Measurements from ENCODE around the gene FBXO31.

FBXO31 gene, protein sequence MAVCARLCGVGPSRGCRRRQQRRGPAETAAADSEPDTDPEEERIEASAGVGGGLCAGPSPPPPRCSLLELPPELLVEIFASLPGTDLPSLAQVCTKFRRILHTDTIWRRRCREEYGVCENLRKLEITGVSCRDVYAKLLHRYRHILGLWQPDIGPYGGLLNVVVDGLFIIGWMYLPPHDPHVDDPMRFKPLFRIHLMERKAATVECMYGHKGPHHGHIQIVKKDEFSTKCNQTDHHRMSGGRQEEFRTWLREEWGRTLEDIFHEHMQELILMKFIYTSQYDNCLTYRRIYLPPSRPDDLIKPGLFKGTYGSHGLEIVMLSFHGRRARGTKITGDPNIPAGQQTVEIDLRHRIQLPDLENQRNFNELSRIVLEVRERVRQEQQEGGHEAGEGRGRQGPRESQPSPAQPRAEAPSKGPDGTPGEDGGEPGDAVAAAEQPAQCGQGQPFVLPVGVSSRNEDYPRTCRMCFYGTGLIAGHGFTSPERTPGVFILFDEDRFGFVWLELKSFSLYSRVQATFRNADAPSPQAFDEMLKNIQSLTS

DNA sequence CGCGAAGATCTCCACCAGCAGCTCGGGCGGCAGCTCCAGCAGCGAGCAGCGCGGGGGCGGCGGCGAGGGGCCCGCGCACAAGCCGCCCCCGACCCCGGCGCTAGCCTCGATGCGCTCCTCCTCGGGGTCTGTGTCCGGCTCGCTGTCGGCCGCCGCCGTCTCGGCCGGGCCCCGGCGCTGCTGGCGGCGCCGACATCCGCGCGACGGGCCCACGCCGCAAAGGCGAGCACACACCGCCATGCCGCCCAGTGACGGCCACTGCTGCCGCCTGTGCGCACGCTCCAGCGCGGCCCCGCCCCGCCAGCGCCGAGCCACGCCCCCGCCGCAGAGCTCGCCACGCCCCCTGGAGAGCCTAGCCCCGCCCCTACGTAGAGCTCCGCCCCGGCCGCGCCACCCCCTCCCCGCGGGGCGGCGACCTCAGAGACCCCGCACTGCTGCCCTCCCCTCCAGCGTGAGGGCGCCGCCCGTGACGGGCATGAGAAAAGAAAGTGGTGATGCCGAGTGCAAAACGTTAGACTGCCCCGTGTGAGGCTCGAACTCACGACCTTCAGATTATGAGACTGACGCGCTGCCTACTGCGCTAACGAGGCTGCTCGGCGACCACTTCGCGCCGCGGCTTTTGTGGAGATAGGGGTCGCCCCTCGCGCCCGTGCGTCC is at the start of gene FBXO31:
FBXO31 (minus strand) TSS at position 272 of the 657 bp plus-strand sequence; CDS start at position 240, 32 bp downstream.
- peak; percentile 96 for DNase-seq

DNA sequence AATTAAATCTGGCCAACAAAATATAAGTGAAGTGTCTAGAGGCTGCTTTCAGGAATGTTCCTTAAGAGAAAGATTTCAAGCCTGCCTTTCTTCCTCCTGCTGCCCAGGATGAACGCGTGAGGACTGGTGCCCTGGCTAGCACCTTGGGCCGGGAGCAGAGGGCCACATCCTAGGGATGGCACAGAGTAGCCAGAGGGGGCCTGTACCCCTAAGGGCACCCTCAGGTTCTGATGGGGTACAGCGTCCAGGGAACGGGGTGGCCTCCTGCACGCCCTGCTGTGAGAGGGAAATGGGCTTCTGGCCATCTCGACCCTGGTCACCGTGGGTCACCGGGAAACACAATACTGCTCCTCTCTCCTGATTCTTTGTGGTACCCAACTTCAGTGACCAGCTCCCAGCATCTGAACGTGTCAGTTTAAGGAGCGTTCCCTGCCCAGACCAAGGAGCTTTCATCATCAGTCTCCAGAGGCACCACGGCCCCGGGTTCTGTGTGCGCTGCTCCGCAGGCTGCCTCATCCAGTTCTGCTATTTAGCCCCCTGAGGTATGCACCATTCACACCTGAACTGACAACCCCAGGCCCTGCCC is 48.8 kb upstream of the FBXO31 start:
- DNase-seq = no peak

DNA sequence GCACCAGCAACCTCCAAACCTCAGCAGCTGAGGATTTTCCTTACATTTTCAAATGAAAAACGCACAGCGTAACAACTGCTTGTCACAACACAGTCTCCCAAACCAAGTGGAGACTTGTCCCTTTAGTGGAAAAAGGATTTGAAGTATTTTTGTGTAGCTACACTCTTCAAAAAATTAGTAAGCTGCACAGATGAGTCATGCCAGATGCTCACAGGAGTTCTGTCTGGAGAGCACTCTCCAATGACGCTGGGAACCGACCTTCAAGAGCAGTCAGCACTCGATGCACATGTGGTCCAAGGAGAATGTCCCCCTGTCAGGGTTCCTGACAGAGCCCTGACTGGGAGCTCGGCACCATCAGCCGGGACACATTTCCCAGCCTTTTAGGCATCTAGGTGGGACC is 48.4 kb upstream of the FBXO31 start:
- no peak for DNase-seq

DNA sequence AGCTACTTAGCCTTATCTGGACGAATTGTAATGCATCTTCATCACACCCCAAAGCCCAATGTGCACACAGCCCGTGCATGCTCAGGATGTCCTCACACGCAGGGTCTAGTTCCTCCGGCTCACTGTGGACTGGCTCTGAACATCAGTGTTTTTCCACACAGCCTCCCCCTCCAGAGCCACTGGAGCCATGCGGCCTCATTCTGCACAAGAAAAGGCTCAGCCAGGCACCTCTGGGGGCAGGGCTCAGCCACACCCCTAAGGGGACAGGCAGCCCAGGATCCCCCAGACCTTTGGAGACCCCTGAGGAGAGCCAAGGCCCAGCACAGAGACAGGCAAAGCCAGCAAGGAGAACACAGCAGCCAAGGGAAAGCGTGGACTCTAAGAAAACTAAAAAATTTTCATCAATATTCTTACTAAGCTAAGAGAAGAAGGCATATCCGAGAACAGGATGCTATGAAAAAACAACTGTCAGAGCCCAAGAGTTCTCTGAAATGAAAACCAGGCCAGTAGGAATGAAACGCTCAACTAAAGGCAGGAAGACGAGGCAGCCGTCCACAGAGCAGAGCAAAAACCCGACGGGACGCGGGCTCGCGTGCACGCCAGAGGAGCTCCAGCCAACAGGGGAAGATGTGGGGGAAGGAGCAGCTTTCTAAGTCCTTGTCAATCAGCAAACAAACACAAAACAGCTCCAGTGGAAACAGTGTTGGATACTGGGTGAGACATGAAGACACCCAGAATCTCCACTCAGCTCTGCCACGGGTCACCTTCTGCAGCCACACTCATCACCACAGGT is 43.0 kb upstream of the FBXO31 start:
- no peak for DNase-seq

DNA sequence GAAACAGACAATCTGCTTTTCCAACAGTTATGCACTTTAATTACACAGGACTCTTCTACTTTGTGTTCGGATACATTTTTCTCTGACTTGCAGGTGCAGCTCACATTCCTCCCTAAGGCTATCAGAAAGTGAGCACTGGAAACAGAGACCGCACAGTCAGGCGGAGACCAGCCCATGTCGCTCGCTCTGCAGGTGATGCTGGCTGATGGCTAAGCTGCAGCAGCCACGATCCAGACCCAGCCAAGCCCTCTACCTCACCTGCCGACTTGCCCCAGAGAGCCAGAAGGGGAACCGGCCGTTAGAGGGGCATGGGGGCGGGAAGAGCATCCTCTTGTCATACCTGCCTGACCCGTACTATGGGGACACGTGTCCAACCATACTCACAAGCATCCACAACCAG is 42.4 kb upstream of the FBXO31 start:
- no peak for DNase-seq

DNA sequence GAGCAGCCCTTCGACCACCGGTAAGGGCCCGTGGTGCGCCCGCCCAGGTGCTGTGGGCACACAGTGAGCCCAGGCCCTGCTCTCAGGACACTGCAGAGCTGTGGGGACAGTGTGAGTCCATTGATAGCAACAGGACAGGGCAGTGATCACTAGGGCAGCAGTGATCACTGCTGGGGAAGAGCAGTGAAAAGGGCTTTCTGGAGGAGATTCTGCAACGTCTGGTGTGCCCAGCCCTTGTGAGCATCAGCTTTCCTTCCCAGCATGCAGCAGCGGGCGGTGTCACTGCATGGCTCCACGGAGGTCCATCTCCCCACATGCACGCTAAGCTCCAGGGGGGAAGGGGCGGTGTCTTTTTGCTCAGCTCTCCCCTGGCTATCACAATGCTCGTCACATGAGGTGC is 40.7 kb upstream of the FBXO31 start:
- DNase-seq = no peak

DNA sequence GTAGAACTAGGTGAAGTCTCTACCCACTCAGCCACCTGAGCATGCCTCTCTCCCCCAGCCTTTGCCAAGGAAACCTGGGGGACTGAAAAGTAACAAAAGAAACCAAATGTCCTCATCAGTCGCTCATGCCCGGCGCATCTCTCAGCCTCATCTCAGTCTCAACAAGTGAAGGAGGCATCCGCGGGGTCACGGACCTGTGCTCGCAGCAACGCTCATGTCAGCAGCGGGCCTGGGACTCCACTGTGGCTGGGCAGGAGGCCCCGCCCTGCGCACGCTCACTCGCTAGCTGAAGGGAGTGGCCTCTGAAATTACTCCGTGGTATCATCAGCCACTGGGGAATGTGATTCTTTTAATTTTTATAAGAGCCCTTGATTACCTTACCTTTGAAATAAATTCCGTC is 39.9 kb upstream of the FBXO31 start:
- DNase-seq = no peak

DNA sequence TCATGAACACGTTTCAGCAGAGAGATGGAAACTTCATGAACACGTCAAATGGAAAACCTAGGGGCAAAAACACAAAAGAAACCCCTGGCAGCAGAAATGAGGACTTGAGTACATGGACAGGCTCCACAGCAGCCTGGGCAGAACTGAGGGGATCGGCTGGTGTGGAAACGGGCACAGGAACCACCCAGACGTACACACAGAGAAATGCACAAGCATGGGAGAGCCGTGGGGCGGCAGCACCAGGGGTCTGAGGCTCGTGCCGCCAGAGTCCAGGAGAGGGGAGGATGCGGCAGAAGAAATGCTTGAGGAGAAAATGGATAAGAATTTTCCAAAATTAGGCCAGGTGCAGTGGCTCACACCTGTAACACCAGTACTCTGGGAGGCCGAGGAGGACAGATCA is 38.5 kb upstream of the FBXO31 start:
- DNase-seq = no peak

DNA sequence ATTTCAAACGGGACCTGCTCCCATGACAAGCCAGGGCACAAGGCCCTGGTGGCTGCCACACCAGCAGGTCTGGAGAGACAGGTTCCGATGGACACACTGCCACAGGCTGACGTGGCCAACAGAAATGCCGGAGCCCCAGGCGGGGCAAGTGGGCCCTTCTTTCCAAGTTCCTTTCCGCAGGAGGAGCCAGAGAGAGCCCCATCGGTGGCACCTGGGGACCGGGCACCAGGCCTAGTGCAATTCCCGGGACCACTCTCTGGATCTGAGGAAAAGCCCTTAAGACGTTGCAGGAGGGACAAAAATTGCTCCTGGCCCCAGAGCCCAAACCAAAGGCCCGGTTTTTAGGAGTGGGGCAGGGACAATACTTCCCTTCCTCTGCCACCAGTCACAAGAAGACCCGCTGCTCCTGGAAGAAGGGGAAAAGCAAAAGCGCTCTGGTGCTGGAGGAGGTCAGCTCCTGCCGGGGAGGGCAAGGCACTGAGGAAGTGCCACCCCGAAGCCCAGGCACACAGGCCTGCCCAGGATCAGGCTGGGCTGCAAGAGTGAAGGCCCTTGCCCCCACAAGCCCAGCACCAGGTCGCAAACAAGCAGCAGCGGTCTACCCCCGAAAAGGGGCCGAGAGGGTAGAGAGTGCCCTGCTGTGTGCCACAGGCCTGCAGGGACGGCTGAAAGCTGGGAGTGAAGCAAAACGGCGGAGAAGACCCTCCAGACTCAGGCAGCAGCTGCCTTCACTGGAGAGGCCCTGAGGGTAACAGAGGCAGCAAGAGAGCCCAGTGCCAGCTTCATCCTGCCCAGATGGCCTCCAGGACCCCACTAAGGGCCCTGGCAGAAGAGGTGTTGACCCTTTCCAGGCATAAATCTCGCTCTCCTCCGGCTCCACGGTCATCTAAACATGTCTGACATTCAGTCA is 37.7 kb upstream of the FBXO31 start:
- no peak for DNase-seq

DNA sequence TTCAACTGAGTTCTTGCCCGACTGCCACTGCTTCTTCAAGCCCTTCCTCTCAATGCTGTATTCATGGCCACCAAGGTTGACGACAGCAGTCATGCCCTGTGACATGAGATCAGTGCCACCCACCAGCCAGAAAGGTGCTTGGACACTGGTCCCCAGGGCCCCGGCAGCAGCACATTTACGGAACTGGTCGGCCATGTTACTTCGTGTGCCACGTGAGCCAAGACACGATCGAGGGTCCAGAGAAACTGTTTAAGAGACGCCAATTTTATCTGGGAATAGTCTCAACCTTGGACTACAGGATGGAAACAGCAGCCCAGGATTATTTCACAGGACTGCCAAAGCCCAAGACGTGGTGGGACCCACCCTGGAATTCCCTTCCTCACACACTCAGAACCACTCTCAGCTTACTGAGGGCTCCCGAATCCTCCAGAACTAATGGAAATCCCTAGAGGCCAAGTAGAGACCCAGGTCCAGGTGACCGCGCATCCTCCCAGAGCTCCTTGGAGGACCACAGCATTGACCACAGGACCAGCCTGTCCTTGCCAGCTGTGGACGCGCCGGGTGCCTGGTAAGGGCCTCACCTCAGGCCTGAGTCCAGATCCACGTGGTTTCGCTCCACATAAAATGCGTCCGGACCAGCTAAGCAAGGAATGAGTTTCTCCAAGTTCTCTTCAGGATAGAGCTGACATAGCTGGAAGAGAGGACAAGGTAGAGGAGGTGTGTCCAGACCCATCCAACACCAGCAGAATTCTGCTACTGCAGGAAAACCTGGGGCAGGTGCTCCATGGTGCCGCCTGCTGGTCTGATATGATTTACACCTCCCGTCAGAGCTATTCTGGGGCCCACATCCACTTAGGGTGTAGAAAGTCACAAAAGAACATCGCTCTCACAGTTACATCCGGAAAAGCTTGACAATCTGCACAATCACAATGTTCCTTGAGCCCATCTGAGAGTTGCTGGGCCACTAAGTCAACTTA is 36.7 kb upstream of the FBXO31 start:
- no peak for DNase-seq

DNA sequence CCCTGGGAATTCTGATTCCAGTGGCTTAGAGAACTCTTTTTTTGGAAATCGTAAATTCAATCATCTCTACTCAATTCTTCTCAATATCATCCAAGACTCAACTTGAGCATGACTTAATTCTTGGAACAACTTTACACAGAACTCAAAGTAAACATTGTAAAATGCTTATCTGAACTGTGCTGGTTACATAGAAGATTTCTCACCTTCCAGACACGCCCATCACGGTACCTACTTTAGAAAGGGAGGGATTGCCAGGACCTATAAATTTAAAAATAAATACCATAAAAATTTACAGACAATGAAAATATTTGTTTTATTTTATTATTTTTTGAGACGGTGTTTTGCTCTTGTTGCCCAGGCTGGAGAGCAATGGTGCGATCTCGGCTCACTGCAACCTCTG is 35.1 kb upstream of the FBXO31 start:
- no peak for DNase-seq

DNA sequence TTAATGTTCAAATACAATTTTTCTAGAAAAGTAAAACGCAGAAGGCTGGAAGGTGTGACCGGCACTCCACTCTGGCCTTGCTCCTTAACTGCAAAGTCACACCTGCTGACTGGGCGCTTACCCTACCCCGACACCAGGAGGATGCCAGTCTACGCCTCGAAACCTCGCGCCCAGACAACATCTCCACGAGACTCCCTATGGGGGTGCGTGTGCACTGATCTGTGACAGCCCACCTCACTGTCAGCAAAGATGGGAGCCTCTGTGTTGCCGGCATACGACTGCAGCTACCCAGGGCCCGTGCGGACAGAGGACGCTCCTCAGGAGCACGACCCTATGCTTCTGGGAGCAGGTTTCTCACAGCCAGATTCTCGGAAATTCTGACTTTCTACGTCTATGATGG is 34.6 kb upstream of the FBXO31 start:
- DNase-seq = no peak

DNA sequence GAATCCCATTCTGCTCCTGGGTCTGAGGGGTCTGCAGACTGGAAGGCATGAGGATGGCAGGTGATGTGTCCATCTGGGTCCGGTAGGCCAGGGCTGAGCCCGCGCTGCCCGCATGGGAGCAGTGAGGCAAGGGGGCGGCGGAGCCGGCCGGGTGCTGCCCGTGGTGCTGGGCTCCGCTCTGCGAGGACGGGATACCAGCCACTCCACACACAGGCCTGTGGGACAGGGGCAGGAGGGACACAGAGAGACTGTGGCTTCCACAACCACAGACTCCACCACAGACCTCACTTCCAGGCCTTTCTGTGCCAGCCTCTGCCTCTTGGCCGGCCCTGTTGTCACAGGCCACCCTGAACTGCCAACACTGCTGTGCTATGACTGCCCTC is 33.9 kb upstream of the FBXO31 start:
- no peak for DNase-seq

DNA sequence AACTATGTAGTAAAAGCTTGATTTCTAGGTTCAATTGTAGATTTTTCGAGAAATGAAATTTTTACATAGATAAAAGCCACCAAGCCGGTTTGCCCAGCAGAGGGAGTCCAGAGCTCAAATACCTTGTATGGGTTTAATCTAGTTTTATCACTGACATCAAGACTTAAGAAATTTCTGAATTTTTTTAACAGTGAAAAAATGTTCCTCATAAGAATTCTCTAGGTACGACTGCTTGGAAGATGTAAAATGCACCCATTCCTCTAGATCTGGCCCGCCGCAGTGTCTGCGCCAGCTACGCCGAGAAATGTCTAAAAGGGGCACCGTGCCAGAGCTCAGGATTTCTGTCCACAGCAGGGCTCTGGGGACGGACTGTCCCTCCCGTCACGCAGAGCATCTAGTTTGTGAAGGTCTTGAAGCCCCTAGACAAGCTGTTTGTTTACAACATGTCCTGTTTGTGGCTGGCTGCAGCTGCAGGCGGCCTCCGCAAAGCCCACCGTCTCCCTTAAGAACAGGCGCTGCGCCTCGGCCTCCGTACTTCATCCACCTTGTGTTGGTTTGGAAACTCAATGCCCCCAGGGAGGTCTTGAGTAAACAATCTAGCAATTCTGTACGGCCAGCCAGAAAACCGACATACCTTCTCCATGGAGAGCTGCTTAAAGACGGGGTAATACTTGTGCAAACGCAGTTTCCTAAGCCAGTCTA is 33.4 kb upstream of the FBXO31 start:
- peak; percentile 40 for DNase-seq

DNA sequence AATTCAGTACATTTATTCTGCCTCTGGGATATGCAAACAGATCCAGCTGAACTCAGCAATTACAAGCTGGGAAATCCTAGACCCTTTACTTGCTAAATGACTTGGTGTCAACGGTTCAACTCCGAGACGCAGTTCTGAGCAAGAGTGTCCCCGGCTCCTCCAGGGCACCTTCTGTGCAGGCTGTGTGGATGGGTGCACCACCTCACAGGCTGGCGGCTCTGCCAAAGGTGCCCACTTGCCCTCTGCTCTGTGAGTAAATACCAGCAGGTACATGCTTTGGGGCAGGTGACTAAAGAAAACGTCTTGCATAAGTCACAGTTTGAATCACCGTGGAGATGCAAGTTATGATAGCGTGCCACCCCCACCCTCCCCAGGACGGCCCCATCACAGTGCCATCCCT is 31.9 kb upstream of the FBXO31 start:
- DNase-seq = no peak

DNA sequence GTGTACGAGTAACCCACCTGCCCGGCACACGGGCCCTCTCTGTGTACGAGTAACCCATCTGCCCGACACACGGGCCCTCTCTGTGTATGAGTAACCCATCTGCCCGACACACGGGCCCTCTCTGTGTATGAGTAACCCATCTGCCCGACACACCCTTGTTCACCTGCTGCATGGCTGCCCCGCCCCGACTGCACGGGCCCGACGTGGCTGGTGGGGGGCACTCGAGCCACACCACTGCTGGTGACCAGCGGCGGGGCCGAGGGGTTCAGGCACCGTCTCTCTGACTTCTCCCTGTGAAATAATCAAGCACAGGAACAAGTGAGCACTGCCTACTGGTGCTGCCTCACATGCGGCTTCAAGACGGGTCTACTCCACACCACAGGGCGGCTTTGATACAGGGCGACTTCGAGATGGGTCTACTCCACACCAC is 30.7 kb upstream of the FBXO31 start:
- peak; percentile 70 for DNase-seq

DNA sequence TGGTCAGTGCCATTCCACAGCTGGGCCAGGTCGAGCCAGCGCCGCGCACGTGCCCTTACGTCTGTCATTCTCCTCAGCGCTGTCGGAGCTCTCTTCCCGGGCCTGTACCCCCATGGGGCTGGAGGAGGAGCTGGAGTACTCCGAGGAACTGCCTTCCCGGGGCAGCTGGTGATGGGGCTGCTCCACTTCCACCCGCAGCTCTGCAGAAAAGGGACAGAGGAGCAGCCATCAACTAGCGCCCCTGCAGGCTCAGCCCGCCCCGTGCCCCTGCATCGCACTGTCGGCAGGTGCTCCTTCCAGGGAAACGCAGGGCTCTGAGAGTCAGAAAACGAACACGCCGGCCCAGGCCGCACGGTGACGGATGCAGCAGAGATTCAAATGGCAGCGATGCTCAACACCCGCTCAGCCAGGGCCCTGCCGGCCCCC is 29.4 kb upstream of the FBXO31 start:
- no peak for DNase-seq

DNA sequence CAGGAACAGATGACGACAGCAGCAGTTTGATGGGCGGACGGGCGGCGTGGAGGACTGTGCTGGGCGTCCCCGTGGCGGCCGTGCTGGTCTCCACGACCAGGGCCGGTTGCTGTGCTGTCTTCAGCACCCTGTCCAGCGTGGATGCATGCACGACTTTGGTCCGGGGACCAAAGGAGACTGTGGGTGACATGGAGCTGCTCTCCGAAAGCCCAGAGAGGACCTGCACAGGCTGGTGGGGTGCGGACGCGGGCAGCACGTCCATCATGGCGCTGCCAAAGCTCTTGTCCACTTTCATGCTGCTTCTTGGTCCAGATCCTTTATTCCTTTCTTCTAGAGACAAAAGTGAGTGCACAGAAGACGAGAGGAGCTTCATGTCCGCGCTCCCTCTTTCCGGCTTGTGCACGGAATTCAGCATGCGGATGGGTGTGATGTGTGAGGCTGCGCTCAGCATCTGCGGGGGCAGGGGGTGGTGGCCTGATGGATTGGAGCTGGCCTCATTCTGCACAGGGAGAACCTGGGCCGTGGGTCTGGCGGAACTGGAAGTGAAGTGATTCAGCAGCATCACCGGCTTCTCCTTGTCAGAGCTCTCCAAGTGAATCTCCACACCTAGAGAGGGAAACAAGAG is 28.9 kb upstream of the FBXO31 start:
- DNase-seq = no peak
